GM21360 (cell line): ENCODE measurements around the gene RTF1.
"Not testable (repeated sequence)": the region's sequence is repeated elsewhere in the genome, so short reads cannot be mapped to it uniquely, and the experiment has no call there.

Experiments used
- ATAC-seq: cut with Tn5 transposase; IDR thresholded peaks from one replicate; pipeline ENCODE4 v1.9.1; 2021; ENCODE audit warnings: mild to moderate bottlenecking, moderate library complexity; ENCODE audit not compliant: unreplicated experiment

RTF1 gene

DNA sequence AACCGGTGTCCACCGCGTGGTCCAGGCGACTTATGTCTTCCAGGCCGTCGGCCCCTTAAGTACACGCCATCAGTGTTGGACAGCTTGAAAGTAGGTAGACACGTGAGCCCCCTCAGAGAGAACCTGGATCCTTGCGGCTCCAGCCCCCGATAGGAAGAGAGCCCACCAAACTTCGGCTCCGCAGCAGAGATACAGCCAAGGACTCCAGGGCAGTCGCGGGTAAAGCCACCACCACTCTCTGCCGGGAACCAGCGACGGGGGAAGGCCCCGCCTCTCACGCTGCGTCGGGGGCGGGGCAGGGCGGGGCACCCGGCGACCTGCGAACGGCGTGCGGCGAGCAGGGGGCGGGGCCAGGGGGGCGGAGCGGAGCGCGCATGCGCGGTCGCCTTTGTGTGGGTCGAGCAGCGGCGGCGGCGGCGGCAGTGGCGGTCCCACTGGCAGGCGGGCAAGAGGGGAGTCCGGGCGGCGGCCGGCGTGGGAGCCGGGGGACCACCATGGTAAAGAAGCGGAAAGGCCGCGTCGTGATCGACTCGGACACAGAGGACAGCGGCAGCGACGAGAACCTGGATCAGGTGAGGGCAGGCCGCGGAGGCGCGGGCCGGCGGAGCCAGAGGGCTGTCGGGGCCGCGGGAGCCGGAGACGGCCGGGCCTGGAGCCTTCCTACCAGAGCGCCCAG lies at the start of gene RTF1:
Gene RTF1, plus strand, starts transcription at position 354 of the 676 bp plus-strand sequence. Its CDS starts 21 bp downstream, at position 375.
- peak; percentile 69 for ATAC-seq

DNA sequence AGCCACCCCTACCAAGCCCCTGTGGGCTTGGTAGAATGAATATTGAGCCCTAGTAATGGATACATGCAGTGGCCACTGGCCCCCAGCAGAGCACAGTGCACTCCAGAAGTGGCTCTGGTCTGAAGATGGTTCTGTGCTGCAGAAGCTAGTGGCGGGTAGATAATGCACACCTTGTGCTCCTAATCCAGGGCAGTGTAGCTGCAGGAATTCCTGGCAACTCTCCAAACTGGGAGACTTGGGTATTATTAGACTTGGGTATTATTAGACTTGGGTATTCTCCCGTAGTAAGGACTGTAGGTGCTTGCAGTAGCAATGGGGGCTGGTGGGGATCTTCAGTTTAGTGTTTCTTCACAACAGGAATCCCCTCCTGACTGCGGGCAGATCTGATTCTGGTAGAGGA lies 49.5 kb upstream of the RTF1 start:
- no peak for ATAC-seq

DNA sequence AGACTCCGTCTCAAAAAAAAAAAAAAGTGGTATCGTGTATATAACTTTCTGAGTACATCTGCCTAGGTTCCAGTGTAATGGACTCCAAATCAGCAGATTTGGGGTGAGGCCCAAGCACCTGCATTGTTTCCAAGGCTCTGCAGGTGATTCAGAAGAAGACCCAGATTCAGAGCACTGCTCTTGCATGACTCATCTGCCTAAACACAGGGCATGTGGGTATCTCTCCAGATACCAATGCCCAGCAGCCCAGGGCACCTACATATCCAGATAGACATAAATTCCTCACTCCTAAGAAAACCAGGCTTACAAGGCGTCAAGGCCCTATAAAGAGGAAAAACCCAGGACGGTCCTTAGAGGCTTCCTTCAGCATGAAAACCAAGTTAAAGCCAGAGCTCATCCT lies 38.9 kb upstream of the RTF1 start:
- no peak for ATAC-seq

DNA sequence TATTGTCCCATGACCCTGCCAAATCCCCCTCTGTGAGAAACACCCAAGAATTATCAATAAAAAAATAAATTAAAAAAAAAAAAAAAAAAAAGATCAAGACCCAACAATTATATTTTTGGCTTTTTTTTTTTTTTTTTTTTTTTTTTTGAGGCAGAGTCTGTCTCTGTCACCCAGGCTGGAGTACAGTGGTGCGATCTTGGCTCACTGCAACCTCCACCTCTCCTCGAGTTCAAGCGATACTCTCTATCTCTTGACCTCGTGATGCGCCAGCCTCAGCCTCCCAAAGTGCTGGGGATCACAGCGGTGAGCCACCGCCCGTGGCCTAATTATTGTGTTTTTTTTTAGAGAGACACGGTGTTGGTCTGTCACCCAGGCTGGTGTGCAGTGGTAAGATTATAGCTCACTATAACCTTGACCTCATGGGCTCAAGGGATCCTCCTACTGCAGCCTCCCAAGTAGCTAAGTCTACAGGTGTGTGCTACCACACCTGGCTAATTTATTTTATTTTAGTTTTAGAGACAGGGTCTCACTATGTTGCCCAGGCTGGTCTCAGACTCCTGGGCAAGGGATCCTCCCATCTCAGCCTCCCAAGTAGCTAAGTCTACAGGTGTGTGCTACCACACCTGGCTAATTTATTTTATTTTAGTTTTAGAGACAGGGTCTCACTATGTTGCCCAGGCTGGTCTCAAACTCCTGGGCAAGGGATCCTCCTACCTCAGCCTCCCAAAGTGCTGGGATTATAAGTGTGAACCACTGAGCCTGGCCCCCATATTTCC lies 32.7 kb upstream of the RTF1 start:
- ATAC-seq: not testable (repeated sequence)

DNA sequence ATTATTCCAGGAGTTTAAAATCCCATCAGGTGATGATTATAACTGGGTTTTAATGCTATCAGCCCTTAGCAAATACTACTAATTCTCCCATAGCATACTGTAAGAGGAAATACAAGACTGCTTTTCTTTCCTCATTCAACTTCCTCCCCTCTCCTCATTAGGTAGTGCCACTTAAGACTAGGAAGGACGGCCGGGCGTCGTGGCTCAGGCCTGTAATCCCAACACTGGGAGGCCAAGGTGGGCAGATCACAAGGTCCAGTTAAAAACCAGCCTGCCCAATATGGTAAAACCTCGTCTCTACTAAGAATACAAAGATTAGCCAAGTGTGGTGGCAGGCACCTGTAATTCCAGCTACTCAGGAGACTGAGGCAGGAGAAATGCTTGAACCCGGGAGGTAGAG lies 29.2 kb upstream of the RTF1 start:
- ATAC-seq: no peak

DNA sequence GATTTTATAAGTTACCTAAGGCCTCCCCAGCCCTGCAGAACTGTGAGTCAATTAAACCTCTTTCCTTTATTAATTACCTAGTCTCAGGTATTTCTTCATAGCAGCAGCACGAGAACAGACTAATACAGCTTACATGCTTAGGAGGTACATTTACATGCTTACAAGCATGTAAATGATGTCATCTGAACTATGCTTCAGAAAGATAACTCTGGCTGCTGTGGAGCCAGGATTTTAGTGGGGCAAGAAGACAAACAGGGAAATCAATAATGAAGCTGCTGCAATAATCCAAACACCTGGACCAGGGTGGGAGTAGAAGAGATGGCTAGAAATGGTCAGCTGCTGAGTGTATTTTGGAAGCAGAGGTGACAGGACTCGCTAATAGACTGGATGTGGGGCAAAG lies 24.2 kb upstream of the RTF1 start:
- no peak for ATAC-seq

DNA sequence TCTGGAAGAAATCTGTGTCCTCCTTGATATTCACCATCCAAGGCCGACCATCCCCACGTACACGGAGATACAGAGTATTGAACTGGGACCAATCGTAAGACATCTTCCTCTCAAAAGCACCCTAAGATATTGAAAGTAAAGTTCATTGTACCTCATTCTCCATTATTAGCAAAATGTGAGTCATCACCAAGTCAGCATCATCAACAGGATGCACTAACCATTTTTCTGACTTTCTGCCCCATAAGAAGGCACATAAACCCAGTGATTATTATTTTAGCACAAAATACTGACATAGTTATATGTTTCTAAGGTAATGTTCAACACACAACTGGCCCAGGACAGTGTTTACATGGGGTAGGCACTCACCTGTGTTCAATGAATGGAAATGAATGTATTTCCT lies 22.0 kb upstream of the RTF1 start:
- ATAC-seq: no peak

DNA sequence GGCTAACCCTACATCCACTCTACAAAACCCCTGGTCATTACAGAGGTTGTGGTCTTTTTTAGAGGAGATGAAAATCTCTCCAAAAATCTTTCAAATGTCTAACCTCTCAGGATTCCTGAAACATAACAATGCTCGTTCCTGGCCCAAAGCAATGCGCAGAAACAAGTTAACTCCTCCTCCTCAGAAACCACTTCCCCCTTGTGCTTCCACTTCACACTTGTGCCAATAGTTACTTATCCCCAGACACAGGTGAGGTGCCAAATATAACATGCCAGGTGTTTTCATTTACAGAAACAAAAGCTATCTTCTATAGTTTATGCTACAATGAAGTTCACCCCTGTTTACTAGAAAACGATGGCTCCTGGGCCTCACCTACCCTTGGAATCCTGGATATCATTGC lies 20.8 kb upstream of the RTF1 start:
- no peak for ATAC-seq

DNA sequence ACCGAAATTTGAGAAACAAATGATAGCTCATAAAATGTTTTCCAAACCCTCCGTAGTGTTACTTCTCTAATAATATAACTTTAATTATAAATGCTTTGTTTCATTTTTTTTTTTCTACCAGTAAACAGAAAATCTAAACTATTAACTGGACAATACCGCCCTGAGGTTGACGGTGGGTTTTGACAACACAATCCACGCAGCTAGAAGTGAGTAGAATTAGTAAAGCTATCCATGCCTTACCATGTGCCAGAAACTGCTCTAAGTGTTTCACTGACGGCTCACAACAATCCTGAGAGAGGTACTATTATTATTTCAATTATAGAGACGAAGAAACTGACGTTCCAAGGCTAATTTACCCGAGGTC lies 15.0 kb upstream of the RTF1 start:
- ATAC-seq: no peak

DNA sequence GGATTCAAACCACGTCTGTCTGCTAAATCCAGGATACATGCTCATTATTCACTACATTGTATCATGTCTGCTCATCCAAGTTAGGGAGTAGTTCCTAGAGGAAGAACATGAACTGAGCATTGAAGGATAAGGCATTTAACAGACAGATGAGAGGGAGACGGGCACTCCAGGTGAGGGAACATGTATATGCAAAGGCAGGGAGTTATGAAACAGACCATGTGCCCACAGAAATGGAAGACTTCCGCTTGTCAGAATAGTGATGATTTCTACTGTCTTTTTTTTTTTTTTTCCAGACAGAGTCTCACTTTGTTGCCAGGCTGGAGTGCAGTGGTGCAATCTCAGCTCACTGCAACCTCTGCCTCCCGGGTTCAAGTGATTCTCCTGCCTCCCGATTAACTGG lies 9.6 kb upstream of the RTF1 start:
- ATAC-seq: no peak

DNA sequence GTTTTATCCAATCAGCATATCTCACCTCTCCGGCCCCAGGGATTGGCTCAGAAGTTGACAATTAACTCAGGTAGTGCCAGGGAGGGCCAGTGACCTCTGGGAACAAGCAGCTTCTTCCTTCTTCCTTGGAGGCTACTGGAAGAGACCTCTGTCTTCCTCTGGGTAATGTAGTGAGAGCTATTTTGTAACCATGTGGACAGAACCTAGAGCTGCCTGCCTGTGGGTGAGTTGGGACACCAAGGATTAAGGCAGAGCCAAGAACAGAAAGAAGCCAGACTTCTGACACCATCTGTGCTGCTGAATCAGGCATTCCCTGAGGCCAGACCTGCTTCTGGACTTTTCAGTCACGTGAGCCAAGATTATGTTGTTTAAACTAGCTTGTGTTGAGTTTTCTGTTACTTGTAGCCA lies 8.7 kb upstream of the RTF1 start:
- no peak for ATAC-seq

DNA sequence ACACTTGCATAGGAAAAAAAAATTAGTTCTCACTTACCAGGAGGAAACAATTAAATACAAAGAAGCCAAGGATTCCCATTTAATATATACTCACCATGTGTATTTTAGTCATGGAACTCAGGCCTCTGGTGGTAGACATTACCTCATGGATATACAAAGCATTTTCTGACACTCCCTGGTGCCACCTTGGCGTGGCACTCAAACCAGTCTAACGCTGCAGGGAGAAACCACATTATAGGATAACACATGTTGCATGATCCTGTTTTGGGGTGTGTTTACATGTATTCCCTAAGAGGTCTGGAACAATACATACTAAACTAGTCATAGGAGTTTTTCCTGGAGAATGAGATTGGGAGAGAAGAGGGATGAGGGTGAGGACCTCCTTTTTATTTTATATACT lies 5.9 kb upstream of the RTF1 start:
- no peak for ATAC-seq

DNA sequence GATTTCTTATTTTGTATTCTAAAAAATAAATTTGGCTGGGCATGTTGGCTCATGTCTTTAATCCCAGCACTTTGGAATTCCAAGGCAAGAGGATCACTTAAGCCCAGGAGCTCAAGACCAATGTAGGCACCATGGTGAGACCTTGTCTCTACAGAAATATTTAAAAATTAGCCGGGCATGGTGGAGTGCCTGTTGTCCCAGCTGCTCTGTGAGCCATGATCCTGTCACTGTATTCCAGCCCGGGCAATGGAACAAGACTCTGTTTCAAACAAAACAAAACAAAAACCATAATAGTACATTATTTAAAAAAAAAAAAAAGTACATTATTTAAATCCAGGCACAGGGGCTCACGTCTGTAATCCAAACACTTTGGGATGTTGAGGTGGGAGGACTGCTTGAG lies 5.5 kb upstream of the RTF1 start:
- no peak for ATAC-seq

DNA sequence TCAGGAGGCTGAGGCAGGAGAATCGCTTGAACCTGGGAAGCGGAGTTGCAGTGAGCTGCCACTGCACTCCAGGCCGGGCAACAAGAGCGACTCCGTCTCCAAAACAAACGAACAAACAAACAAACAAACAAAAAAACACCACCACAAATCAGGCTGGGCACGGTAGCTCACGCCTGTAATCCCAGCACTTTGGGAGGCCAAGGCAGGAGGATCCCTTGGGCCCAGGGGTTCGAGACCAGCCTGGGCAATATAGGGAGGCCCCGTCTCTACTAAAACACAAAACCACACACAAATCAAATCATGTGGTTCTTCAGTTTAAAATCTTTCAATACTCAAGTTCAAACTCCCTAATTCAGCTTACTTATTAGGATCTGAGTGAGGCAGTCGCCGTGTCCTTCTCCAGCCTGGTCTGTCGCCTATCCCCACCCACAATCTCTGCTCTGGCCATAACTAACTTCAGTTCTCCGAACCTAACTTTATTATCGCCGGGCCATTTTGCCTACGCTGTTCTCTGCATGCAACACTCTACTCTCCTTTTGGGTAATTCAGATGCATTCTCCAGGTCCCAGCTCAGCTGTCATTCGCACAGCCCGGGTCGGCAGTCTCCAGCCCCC lies 660 bp upstream of the RTF1 start:
- ATAC-seq: peak; percentile 8

DNA sequence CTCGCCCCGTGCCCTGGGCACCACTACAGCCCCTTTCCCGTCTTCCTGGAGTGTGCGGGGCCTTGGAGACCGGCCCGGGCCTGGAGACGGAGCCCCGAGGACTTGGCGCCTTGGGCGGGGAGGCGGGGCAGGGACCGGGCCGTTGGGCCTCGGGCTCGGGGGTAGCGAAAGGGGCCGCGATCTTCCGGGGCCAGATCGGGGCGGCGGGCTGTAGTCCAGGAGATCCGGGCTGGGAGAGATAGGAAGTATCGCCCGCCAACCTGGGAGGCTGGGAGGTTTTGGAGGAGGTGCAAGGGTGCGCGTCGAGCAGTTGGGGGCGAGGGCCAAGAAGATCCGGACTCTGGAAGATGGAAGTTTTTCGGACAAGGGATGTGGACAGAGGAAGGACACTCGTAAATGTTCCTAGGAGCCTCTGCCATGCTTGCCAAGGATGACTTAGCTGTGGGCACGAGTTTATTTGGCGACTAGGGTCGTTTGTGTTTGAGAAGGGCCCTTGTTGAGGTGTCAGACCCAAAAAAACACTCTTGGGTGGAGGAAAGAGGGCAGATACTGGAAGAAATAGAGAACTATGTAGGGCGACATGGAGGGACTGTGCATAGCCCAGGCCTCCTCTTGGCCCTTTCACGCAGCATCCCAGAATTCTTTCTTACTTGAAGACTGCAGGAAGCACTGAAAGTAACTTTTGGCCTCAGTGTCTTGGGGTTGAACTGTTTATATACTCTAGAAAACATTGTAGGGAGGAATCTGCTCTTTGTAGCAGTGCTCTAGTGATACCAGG lies 712 bp downstream of the RTF1 start:
- ATAC-seq: peak; percentile 42

DNA sequence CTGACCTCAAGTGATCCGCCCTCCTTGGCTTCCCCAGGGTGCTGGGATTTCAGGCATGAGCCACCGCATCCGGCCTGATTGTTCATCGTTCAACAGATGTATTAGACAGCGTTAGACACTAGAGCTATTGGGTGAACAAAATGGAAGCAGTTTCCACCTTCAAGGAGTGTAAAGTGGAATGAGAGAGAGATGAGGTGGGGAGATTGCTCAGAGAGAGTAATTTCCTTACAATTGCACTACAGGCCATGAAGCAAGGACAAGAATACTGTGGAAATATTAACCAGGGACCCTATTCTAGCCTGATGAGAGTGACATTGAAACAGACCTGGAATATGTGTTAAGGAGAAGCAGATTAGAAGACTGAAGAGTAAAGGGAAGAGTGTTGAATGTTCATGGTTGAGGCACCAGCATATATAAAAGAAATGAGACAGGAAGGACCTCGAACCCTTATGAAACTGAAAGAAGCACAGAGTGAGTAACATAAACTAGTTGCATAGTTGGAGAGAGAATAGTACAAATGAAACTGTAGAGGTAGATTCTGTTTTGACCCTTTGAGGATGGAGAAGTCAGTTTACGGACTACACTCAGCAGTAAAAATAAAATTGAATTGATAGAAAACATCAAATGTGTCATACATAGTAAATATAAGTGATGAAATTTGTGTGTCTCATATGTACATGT lies 7.2 kb downstream of the RTF1 start:
- ATAC-seq: peak; percentile 63

DNA sequence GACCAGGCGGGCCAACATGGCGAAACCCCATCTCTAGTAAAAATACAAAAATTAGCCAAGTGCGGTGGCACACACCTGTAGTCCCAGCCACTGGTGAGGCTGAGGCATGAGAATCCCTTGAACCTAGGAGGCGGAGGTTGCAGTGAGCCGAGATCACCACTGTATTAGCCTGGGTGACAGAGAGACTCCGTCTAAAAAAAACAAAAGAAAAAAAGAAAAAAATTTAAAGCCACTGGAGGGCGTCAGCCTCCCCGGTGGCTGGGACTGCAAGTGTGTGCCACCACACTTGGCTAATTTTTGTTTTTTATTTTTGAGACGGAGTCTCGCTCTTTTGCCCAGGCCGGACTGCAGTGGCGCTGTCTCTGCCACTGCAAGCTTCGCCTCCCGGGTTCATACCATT lies 7.9 kb downstream of the RTF1 start:
- ATAC-seq: no peak

DNA sequence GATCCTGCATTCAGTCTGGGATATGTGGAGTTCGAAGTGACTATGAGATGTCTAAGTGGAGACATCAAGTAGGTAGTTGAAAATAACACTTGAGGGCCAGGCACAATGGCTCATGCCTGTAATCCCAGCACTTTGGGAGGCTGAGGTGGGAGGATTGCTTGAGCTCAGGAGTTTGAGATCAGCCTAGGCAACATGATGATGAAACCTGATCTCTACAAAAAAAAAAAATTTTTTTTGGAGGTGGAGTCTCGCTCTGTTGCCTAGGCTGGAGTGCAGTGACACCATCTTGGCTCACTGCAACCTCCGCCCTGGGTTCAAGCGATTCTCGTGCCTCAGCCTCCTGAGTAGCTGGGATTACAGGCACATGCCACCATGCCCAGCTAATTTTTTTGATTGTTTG lies 9.0 kb downstream of the RTF1 start:
- not testable (repeated sequence) for ATAC-seq

DNA sequence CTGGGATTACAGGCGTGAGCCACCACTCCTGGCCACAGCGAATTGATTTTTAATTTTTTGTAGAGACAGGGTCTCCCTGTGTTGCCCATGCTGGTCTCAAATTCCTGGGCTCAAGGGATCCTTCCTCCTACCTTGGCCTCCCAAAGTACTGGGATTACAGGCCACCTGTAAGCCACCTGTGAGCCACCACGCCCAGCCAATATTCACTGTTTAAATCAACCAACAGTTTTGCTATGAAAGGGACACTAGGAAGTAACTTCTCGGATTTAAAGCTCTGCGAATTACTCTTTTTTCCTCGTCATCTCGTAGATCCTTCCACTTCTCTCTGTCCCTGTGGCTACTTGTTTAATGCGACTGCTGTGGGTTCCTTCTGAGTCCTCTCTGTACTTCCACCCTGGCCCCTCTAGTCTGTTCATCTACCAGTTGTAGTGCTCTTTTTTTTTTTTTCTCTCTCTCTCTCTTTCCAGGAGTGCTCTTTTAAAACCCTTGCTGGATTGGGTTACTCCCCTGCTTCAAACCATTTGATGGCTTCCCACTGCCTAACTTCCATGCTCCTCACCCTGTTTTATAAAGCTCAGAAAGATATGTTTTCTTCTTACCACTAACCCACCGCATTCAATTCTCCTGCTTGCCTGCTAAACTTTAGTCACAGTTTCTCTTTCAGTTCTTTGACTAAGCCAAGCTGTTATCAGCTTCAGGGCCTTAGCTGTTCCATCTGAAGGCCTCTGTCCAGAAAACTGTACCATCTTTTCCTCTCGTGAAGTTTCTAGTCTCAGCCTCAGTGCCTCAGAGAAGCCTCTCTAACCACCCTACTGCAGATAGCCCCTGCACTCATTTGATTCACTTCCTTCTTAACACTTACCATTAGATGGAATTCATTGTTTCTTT lies 12.4 kb downstream of the RTF1 start:
- peak; percentile 59 for ATAC-seq
